ENCODE data around the gene RASD1.

DNA sequence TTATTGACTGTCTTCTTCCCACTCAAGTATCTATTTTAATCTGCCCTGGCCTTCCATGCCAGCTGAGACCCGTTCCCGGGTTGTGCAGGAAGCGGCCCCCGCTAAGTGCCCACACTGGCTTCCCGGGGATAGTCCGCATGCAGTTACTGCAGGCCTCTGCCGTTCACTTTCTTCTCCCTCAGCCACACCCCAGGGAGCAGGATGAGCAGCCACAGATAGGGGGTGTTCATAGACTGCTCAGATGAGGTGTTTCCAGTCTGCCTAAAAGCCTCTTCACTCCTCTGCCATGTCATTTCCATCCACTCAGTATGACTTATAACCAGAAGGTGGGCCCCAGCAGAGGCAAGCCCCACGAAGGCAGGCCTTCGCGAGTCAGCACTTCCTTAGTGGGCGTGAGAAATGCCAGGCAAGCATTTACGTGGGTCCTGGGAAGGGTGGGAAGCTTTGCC is 11.7 kb downstream of the RASD1 start:
- TF ChIP-seq EZH2 (IDR thresholded peaks at IDR 0.05; ENCODE audit: insufficient read depth, poor library complexity, severe bottlenecking): no peak
- no peak for TF ChIP-seq EZH2phosphoT487 (IDR thresholded peaks at IDR 0.05; ENCODE audit: insufficient read depth, low read depth)
